T1000 (cell line): Measurements from ENCODE around the gene RAD21L1.
"Not testable (repeated sequence)": the region's sequence is repeated elsewhere in the genome, so short reads cannot be mapped to it uniquely, and the experiment has no call there.

Experiments
- DNase-seq: peaks from one replicate; lab custom pipeline; 2025; ENCODE audit warnings: mixed read lengths; lab: John Stamatoyannopoulos, UW

Gene RAD21L1

GRCh38 chr20:1199964-1200363 lies 25.9 kb upstream of the RAD21L1 start:
- DNase-seq: no peak

GRCh38 chr20:1202762-1203504 lies 22.9 kb upstream of the RAD21L1 start, which contains the start of gene C20orf202:
Gene C20orf202, plus strand, starts transcription at chr20:1203454. Its CDS starts 132 bp downstream, at chr20:1203586.
- no peak for DNase-seq

GRCh38 chr20:1203630-1204029 lies 22.2 kb upstream of the RAD21L1 start:
- no peak for DNase-seq

GRCh38 chr20:1204113-1204512 lies 21.7 kb upstream of the RAD21L1 start:
- no peak for DNase-seq

- no peak for DNase-seq
Measured at GRCh38 chr20:1204576-1204975, 21.3 kb upstream of the RAD21L1 start.

- no peak for DNase-seq
Measured at GRCh38 chr20:1205802-1206201, 20.0 kb upstream of the RAD21L1 start.

- no peak for DNase-seq
Measured at GRCh38 chr20:1206366-1207148, 19.3 kb upstream of the RAD21L1 start.

GRCh38 chr20:1207293-1207878 lies 18.5 kb upstream of the RAD21L1 start:
- no peak for DNase-seq

- DNase-seq: no peak
Measured at GRCh38 chr20:1209447-1210387, 16.1 kb upstream of the RAD21L1 start.

GRCh38 chr20:1210501-1210900 lies 15.3 kb upstream of the RAD21L1 start:
- DNase-seq: no peak

- no peak for DNase-seq
Measured at GRCh38 chr20:1212023-1212422, 13.8 kb upstream of the RAD21L1 start.

- DNase-seq: no peak
Measured at GRCh38 chr20:1212607-1213396, 13.0 kb upstream of the RAD21L1 start.

- DNase-seq: no peak
Measured at GRCh38 chr20:1214838-1215261, 11.0 kb upstream of the RAD21L1 start.

GRCh38 chr20:1215386-1216170 lies 10.3 kb upstream of the RAD21L1 start:
- DNase-seq: no peak

GRCh38 chr20:1216527-1217427 lies 9.1 kb upstream of the RAD21L1 start:
- not testable (repeated sequence) for DNase-seq

- DNase-seq: not testable (repeated sequence)
Measured at GRCh38 chr20:1222750-1223149, 3.1 kb upstream of the RAD21L1 start.

GRCh38 chr20:1224205-1224890 lies 1.5 kb upstream of the RAD21L1 start:
- DNase-seq: no peak

GRCh38 chr20:1225263-1225782 lies 521 bp upstream of the RAD21L1 start:
- DNase-seq: no peak
